SK-N-MC (cell line): ENCODE data around the gene AP1G1.

ENCODE experiments used
- DNase-seq: peaks from one replicate; pipeline ENCODE4 v3.0.0-alpha.2; 2011; ENCODE audit warnings: low read depth, low spot score
- H3K27ac ChIP-seq: fragments of 200-600 bp; sonication (generic); 2 replicates; pipeline ENCODE4 v1.5.1; 2016; ENCODE audit warnings: mixed run types
- H3K36me3 ChIP-seq: fragments of 200-600 bp; sonication (generic); 2 replicates; pipeline ENCODE4 v1.6.1; 2017; ENCODE audit warnings: antibody characterized with exemption, low read length, mixed read lengths; ENCODE audit not compliant: insufficient read depth
- H3K4me3 ChIP-seq: fragments of 200-600 bp; sonication (generic); 2 replicates; pipeline ENCODE4 v1.5.1; 2016
- H3K9ac ChIP-seq: fragments of 200-600 bp; sonication (generic); 2 replicates; pipeline ENCODE4 v1.8.0; 2017; ENCODE audit warnings: mixed run types, mixed read lengths; ENCODE audit not compliant: insufficient read length
- H3K9me3 ChIP-seq: fragments of 200-600 bp; sonication (generic); 2 replicates; pipeline ENCODE4 v1.6.1; 2017; ENCODE audit warnings: low read depth, mild to moderate bottlenecking, antibody characterized with exemption, low read length, moderate library complexity, mixed read lengths
- EZH2 ChIP-seq: fragments of 200-600 bp; sonication (generic); IDR thresholded peaks from one replicate; pipeline ENCODE4 v1.6.1; 2017; ENCODE audit warnings: antibody characterized with exemption
- FOXP2 ChIP-seq: optimal IDR thresholded peaks from 2 replicates; pipeline ENCODE3; 2011; ENCODE audit warnings: mild to moderate bottlenecking, moderate library complexity; ENCODE audit not compliant: insufficient read depth; ENCODE audit errors: extremely low read length, control extremely low read depth
- POLR2AphosphoS5 ChIP-seq: IDR thresholded peaks from 2 replicates; pipeline ENCODE4 v1.6.1; 2012; ENCODE audit warnings: mild to moderate bottlenecking, low read depth, low read length, borderline replicate concordance

Gene AP1G1

DNA sequence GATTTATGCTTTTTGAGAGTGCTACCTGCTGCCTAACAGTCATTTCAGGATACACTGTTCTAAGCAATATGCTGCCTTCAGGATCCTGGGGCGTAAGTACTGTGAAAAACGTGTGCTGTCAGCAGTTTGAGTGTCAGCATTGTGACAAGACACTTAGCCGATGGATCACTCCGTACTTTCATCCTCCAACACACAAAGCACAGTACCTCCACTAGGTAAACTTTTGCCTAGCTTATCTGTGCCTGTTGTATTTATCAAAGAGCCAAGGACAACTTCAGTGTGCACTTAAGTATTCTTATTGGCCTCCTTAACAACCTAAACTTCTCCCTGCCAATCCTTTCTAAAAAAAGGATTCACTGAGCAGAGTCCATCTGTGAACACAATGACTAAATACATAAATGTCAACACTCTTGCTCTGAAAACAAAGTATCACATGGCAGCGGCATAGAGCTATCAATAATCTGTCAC is 50.3 kb downstream of the AP1G1 start:
- TF ChIP-seq POLR2AphosphoS5 = no peak
- no peak for TF ChIP-seq FOXP2
- no peak for TF ChIP-seq EZH2
- Histone ChIP-seq H3K4me3 (no peak overlapping the region), H3K9ac (no peak overlapping the region), H3K27ac (no peak overlapping the region), H3K36me3 (peaks cover 30% of the 10 kb centered on the region; the same call in 1 of the 2 replicates), H3K9me3 (no peaks in the 10 kb centered on the region)
- DNase-seq = no peak

DNA sequence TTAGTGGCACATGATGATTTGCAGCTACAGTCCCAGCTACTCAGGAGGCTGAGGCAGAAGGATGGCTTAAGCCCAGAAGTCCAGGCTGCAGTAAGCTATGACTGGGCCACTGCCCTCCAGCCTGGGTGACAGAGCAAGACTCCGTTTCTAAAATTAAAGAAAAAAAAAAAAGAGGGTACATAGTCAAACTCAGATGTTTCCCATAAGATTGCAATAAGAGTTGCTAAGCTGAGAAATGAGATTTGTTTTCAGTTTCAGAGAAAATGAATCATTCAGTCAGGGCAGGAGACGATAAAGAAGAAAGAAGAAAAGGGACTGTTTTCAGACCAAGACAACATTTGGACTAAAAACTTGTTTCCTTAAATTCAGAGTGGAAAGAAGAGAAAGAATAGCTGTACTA is 54.0 kb downstream of the AP1G1 start:
- Histone ChIP-seq H3K9me3 (no peaks in the 10 kb centered on the region), H3K36me3 (peaks cover 25% of the 10 kb centered on the region; the same call in 1 of the 2 replicates), H3K4me3 (no peak overlapping the region), H3K27ac (no peak overlapping the region), H3K9ac (no peak overlapping the region)
- no peak for DNase-seq
- no peak for TF ChIP-seq POLR2AphosphoS5
- no peak for TF ChIP-seq EZH2
- no peak for TF ChIP-seq FOXP2

DNA sequence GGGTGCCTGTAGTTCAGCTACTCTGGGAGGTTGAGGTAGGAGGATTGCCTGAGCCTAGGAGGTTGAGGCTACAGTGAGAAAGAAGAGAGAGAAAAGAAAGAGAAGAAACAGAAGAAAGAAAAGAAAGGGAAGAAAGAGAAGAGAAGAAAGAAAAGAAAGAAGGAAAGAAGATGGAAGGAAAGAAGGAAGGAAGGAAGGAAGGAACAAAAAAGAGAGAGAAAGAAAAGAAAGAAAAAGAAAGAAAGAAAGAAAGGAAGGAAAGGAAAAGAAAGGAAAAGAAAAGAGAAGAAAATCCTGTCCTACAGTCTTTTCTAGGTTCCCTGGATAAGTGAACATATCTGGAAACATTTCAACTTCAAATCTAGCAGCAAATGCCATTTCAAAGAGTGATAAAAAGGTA is 54.5 kb downstream of the AP1G1 start:
- Histone ChIP-seq H3K9ac (no peak overlapping the region), H3K36me3 (peaks cover 25% of the 10 kb centered on the region; the same call in 1 of the 2 replicates), H3K9me3 (no peaks in the 10 kb centered on the region), H3K27ac (no peak overlapping the region), H3K4me3 (no peak overlapping the region)
- TF ChIP-seq POLR2AphosphoS5 = no peak
- TF ChIP-seq FOXP2 = no peak
- TF ChIP-seq EZH2 = no peak
- no peak for DNase-seq

DNA sequence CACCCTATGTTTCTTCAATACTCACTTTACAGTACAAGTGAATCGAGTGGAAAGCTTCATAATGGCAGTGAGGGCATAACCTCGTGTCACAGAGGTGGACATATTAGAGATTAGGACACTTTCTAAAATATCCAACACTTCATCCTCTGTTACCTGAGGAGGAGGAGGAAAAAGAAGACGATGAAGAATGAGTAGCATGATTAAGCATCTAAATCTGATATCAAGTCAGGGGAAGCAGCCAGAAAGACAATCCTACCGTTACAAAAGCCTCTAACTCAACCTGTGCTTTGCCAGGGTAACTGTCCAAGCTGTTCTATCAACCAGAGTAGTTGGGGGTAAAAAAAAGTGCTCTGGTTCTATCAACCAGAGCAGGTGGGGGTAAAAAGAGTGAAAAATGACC is 60.4 kb downstream of the AP1G1 start:
- no peak overlapping the region for H3K9ac ChIP-seq
- no peak overlapping the region for H3K4me3 ChIP-seq
- no peak overlapping the region for H3K27ac ChIP-seq
- no peaks in the 10 kb centered on the region for H3K9me3 ChIP-seq
- peaks cover 11% of the 10 kb centered on the region for H3K36me3 ChIP-seq
- TF ChIP-seq POLR2AphosphoS5 (no peak), FOXP2 (no peak), EZH2 (no peak)
- DNase-seq = no peak

DNA sequence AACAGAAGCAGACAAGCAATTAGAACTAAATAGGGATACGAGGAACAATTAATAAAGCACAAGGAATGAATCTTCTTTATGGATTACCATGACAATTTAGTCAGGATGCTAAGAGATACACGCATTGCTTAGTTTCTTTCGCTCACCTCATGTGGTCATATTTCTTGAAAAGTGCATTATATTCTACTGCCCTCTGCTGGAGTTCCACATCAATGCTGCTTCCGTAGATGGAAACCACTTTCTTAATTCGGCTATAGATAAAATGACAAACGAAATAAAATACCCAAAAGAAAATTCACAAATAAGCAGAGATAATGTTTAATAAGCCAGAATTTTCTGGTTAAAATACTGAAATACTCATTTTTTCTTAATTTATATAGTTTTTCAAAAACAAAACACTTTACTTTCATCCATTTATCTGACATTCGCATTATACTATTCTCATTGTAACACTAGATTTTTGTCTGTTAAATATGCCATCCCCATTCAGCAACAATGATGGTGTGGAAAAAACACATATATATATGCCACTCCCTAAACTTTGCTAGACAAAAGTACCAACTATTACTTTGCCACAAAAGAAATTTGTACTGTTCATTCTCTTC is 62.1 kb downstream of the AP1G1 start:
- Histone ChIP-seq H3K9me3 (no peaks in the 10 kb centered on the region), H3K9ac (no peak overlapping the region), H3K4me3 (no peak overlapping the region), H3K27ac (no peak overlapping the region), H3K36me3 (peaks cover 11% of the 10 kb centered on the region)
- no peak for DNase-seq
- TF ChIP-seq FOXP2 = no peak
- TF ChIP-seq POLR2AphosphoS5 = no peak
- TF ChIP-seq EZH2 = no peak

DNA sequence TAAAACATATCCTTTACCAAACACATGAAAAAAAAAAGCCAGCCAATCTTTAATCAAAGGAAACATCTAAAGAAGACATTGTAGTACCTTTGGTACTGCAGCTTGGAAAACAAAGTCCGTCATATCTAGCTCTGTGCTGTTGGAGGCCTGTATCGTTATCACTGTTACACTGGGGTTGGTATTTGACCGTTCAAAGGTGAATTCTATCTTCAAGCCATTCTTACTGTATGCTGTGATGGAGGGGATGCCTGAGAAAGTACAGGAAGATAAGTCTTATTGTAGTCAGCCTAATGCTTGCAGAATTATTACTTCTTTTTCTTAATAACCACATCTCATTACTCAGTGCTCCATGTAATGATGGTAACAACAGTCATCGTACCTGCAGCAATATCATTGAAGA is 69.8 kb downstream of the AP1G1 start:
- TF ChIP-seq FOXP2 (no peak), POLR2AphosphoS5 (no peak), EZH2 (no peak)
- no peak overlapping the region for H3K9ac ChIP-seq
- H3K36me3 ChIP-seq = peaks cover 28% of the 10 kb centered on the region
- no peak overlapping the region for H3K4me3 ChIP-seq
- no peak overlapping the region for H3K27ac ChIP-seq
- H3K9me3 ChIP-seq = no peaks in the 10 kb centered on the region
- no peak for DNase-seq

DNA sequence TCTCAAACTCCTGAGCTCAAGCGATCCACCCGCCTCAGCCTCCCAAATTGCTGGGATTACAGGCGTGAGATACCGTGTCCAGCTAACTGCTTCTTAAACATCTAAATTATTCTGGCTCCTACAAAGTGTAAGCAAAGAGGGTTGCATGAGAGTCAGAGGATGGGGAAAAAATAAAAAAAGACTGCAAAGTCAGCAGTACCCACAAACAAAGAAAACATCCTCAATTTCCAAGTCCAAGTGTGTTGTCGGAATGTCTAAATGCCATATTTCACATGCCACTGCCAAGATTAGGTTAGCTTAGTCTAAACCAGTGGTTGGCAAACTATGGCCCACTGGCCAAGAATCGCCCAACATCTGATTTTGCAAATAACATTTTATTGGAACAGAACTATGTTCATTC is 71.1 kb downstream of the AP1G1 start:
- peaks cover 37% of the 10 kb centered on the region for H3K36me3 ChIP-seq
- H3K27ac ChIP-seq = no peak overlapping the region
- H3K9ac ChIP-seq = no peak overlapping the region

DNA sequence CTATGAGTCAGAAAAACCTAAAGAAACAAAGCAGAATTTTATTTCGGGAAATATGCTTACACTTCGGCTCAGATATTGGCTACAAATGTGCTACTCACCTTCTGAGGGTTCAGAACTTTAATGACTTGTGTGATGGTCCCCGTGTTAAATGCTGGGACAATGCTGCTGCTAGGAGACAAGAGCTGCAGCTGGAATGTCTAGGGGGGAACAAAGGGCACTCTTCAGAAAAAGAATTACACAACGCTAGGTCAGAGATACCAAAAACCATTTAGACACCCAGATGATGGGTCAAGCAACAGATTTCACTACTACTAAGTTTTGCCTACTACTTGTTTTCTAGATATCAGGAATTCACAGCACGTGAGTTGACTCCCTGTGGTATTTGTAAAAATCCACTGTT is 74.1 kb downstream of the AP1G1 start:
- Histone ChIP-seq H3K9ac (no peak overlapping the region), H3K27ac (no peak overlapping the region), H3K9me3 (no peaks in the 10 kb centered on the region), H3K36me3 (peaks cover 45% of the 10 kb centered on the region), H3K4me3 (no peak overlapping the region)
- no peak for DNase-seq
- no peak for TF ChIP-seq FOXP2
- no peak for TF ChIP-seq EZH2

More for the DNA sequence above, 71.1 kb downstream of the AP1G1 start:
- TF ChIP-seq FOXP2 = no peak
- TF ChIP-seq EZH2 = no peak
- no peak for TF ChIP-seq POLR2AphosphoS5
- H3K9me3 ChIP-seq = no peaks in the 10 kb centered on the region
- DNase-seq = no peak
- no peak overlapping the region for H3K4me3 ChIP-seq

DNA sequence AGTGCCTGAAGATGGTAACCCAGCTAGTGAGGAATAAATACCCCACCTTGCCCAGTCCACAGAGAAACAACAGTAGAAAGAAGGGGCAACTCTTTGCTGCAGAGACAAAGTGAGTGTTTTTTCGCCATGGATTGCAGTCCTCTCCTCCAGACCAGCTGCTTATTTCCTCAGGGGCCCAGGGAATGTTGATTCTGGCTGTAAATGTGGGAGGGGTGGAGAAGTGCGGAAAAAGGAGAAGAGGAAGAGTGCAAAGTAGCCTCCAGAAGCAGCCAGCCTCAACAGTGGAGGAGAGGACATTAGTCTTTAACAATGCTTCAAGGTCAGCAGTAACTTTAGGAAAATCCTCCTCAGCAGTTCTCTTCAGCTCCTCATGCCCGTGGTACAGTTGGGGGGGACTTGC is 76.0 kb downstream of the AP1G1 start:
- no peak overlapping the region for H3K9ac ChIP-seq

More for the DNA sequence above, 76.0 kb downstream of the AP1G1 start:
- Histone ChIP-seq H3K4me3 (no peak overlapping the region), H3K27ac (no peak overlapping the region), H3K36me3 (peaks cover 32% of the 10 kb centered on the region), H3K9me3 (no peaks in the 10 kb centered on the region)
- DNase-seq = no peak
- no peak for TF ChIP-seq EZH2
- TF ChIP-seq POLR2AphosphoS5 = no peak
- TF ChIP-seq FOXP2 = no peak
